SK-N-SH (cell line): ENCODE measurements around the gene AFF1.

Experiments used
- CTCF ChIP-seq: fragments of 200-600 bp; sonication (generic); IDR thresholded peaks from 2 replicates; pipeline ENCODE4 v1.6.1; 2017; ENCODE audit warnings: antibody characterized with exemption, mild to moderate bottlenecking, moderate library complexity
- EP300 ChIP-seq, 2 experiments: IDR thresholded peaks; 2 replicates each; pipeline versions ENCODE4 v1.4.0 to v1.6.1; 2012; ENCODE audit warnings: borderline replicate concordance in 1 of 2, low read depth in 1 of 2, low read length in 1 of 2
- JUND ChIP-seq: IDR thresholded peaks from 2 replicates; pipeline ENCODE4 v1.4.0; 2012
- NRF1 ChIP-seq: IDR thresholded peaks from 2 replicates; pipeline ENCODE4 v1.6.1; 2012; ENCODE audit warnings: low read depth, mild to moderate bottlenecking, low read length
- POLR2AphosphoS5 ChIP-seq: IDR thresholded peaks from 2 replicates; pipeline ENCODE4 v1.6.1; 2012; ENCODE audit warnings: low read depth, low read length
- RAD21 ChIP-seq: IDR thresholded peaks from 2 replicates; pipeline ENCODE4 v1.6.1; 2012; ENCODE audit warnings: mild to moderate bottlenecking, low read length
- RFX5 ChIP-seq: IDR thresholded peaks from 2 replicates; pipeline ENCODE4 v1.6.1; 2012; ENCODE audit warnings: mild to moderate bottlenecking, improper control_type of control experiment, low read length
- TAF1 ChIP-seq: IDR thresholded peaks from 2 replicates; pipeline ENCODE4 v1.6.1; 2012; ENCODE audit warnings: low read depth, mild to moderate bottlenecking, low read length, moderate library complexity, borderline replicate concordance
- YY1 ChIP-seq: IDR thresholded peaks from 2 replicates; pipeline ENCODE4 v1.4.0; 2012; ENCODE audit warnings: low read depth, mild to moderate bottlenecking

- no peak for TF ChIP-seq CTCF
- TF ChIP-seq EP300 (IDR thresholded peaks at IDR 0.05; ENCODE audit: borderline replicate concordance in 1 of 2, low read depth in 1 of 2, low read length in 1 of 2): no peak
- no peak for TF ChIP-seq POLR2AphosphoS5
- no peak for TF ChIP-seq JUND
- TF ChIP-seq TAF1: no peak
- no peak for TF ChIP-seq RFX5
- TF ChIP-seq NRF1: no peak
- TF ChIP-seq RAD21: no peak
- TF ChIP-seq YY1: no peak
Measured at GRCh38 chr4:87185146-87185870, 250.5 kb downstream of the AFF1 start.
